HG03342 (cell line): ENCODE data around the gene CTSH.

Source experiments
- ATAC-seq: cut with Tn5 transposase; IDR thresholded peaks from one replicate; pipeline ENCODE4 v1.9.1; 2021; ENCODE audit warnings: mild to moderate bottlenecking, moderate library complexity; ENCODE audit not compliant: unreplicated experiment

Gene CTSH

GRCh38 chr15:78978601-78979179 lies 33.8 kb upstream of the CTSH start:
- no peak for ATAC-seq

DNA sequence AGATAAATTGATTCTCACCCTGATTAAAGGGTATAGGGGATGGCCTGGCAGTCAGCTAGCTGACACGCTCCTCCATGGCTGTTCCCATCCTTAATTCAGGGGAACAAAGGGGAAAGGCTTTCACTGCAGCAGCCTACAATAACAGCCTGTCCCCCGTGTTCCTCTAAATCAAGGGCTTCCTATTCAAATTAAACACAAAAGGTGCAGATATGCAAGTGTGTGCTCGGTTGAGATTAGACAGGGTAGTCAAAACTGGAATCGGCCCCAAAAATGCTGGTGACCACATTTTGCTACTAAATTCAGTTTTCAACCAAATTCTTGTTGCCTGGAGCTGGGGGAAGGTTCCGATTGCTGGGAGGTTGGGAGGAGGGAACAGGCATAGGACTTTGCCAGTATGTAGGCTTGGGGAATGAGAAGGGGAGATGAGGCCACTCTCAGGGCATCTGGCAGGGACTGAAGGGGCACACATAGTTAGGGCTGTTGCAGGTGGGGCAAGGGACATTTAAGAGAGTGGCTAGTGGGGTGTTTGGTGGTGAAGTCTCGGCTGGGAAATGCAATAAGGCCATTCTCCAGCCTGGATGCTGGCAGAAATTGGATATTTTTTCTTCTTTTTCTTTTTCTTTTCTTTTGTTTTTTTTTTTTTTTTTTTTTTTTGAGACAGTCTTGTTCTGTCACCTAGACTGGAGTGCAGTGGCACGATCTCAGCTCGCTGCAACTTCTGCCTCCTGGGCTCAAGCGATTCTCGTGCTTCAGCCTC lies 32.9 kb upstream of the CTSH start:
- ATAC-seq: peak; percentile 20

DNA sequence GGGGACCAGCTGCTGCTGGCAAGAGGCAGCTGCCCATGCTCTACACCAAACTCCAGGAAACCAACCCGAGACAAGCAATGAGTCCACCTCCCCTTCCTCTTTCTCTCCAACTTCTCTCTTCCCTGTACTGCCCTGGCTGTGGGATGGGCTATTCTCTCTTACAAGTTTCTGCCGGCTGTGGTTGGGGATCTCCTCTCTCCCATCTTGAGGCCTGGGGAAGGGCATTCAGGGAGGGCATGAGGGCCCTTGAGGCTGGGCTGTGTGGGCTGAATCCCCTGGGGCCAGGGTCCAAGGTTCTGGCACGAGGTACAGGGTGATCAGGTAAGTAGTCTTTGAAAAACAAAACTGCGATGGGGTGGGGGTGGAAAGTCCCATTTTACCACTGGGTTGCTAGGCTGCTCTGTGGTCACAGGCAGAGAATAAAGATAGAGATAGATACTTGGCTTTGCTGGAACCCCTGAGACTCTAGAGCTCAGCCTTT lies 32.3 kb upstream of the CTSH start:
- peak; percentile 54 for ATAC-seq

- peak; percentile 6 for ATAC-seq
Observed at GRCh38 chr15:78976691-78977090, 31.8 kb upstream of the CTSH start.

DNA sequence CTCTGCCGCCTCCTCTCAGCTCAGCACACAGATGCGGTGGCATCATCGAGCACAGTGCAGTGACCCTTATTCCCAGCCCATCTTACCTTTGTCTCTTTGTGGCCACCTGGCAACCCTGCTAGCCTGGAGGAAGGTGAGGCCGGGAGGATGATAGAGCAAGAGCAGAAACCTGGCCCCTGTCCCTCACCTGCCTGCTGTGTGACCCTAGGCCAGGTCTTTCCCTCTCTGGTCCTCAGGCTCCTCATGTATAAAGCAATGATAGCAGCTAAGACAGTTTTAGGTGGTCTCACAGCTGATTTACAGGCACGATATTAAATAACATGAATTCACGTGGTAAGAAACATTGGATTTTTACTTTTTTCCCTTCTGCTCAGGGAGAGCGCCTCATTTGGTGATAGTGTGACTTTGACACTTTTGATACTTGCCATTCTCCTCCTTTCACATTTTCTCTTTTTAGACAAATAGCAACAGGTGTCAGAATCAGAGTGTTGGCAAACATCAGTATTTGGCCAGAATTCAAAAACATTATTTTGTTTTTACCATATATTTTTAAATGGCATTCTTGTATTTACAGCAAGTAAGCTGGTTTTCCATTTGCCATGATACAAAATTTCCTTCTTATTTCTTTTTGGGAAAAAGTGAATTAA lies 29.5 kb upstream of the CTSH start:
- ATAC-seq: no peak

DNA sequence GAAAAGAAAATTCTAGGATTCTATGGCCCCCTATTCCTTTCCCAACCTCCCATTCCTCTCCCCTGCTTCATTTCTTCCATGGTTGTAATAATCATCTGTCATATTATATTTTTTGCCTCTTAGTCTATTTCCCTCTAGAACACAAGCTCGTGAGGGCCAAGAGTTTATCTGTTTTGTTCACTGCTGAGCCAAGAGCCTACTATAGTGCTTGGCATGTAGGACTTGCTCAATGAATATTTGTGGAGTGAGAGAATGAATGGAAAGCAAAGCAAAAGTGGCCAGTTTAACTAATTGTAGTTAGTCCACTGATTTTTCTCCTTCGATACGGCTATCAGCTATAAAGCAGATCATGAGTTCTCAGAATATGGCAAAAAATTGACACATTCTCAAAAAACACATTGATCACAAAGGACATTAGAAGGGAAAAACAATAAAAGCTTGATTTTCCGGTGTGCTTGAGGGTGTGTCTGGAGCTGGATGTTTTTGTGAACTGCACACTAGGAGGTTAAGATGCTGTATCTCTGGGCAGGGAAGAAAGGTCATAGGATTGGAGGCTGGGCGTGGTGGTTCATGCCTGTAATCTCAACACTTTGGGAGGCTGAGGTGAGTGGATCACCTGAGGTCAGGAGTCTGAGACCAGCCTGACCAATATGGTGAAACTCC lies 25.0 kb upstream of the CTSH start:
- no peak for ATAC-seq

- no peak for ATAC-seq
Observed at GRCh38 chr15:78968539-78969271, 23.9 kb upstream of the CTSH start.

DNA sequence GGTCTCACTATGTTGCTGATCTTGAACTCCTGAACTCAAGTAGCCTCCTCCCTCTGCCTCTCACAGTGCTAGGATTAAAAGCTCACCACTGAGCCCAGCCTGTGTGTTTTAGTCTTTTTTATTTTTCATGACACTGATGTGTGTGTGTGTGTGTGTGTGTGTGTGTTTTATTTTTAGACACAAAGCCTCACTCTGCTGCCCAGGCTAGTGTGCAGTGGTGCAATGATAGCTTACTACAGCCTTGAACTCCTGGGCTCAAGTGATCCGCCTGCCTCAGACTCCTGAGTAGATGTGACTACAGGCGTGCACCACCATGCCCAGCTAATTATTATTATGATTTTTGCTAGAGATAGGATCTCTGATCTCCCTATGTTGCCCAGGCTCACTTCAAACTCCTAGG lies 23.3 kb upstream of the CTSH start:
- no peak for ATAC-seq

DNA sequence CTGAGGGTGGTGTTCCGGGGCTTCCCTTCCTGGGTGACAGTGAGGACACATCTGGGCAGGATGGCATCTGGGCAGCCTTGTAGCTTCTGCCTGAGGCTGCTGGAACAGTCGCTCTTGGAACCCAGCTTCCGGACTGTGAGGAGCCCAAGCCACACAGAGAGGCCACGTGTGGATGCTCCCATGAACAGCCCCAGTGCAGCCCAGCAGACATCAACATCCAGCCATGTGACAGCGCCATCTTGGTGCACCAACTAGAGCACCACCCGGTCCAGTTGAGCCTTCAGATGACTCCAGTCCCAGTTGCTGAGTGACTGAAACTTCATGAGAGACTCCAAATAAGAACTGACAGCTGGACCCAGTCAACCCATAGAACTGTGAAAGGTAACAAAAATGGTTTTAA lies 15.5 kb upstream of the CTSH start:
- ATAC-seq: no peak

- no peak for ATAC-seq
Observed at GRCh38 chr15:78959360-78959759, 14.5 kb upstream of the CTSH start.

GRCh38 chr15:78957416-78958093 lies 12.7 kb upstream of the CTSH start:
- no peak for ATAC-seq

DNA sequence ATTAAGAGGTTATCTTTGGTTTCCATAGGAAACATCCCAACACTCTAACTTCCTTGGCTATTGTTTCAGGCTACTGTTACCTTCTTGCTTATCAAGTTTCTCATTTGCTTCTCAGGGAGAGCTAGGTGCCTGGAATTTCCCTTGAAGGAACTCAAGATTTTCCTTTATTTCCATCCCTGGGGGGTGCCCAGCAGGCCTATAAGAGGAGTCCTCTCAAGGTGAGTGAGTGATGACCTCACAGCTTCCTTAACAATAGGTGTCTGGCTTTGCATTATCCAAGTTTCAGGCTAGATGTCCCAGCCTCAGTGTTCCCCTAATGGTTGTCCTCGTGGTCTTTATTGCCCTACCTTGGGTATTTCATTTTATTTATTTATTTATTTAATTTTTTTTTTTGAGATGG lies 12.1 kb upstream of the CTSH start:
- ATAC-seq: no peak

DNA sequence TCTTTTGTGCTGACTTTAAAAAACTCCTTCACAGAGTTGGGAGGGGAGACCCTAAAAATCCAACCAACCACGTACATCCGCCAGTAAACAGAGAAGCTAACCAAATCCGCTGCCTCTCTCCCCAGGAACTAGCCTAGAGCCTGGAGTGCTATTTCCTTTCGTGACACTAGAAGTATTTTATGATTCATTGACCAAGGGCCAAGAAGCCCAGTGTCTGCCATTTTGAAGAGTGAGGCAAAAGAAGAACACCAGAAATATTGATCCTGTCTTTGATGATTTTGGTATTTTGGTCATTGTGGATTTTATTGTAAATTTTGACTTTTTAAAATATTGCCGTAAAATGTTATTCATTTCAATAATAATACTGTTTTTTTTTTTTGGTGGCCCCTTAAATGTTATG lies 10.5 kb upstream of the CTSH start:
- ATAC-seq: no peak

GRCh38 chr15:78951841-78952238 lies 7.0 kb upstream of the CTSH start:
- ATAC-seq: no peak

DNA sequence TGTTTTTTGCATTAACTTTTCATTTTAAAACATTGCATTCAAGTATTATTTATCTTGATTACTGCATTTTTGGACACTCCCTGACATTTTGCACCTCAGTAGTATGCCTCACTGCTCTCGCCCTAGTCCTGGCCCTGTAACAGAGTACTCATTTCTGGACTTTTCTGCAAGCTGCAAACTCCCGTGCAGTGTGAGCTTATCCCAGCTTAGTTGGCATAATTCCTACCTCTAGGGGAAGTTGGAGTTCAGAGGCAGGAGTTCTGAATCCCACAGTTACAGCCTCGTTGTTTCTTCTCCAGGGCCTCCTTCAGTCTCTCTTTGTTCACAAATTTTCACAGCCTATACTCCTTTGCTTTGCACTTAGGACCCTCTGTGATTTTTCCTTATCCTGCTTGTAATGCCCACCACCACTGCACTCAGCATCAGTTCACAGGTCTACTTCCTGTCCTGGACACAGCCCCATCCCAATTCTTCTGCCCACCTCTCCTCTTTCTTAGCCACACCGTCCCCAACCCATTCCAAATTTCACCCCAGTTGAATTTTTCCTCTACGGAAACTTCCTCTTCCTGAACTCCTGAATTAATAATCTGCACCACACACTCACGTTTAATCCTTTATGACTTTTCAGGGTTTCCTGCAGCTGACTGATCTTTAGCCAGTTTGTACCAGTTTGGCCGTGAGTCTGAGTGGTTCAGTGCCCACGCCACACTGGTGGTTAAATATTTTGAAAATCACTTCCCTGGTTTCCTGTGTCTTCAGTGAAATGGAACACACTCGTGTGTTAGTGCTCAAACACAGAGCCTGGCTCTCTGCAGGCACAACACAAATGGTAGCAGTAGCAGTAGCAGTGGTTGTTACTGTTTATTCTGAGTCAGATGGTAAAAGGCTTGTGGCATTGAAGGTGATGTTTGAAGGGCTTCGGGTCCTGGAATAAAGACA lies 6.3 kb upstream of the CTSH start:
- ATAC-seq: no peak

DNA sequence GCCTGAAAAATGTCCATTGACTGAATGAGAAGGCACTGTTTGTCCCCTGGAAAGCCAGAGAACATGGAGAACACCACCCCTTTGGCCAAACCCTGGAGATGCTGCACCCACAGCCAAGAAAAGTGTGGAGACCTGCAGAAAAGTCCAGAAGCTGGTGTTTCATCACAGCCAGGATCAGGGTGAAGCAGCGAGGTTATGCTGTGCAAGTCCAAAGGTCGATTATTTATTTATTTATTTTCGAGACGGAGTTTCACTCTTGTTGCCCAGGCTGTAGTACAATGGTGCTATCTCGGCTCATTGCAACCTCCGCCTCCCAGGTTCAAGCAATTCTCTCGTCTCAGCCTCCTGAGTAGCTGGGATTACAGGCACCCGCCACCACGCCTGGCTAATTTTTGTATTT lies 5.5 kb upstream of the CTSH start:
- ATAC-seq: no peak

DNA sequence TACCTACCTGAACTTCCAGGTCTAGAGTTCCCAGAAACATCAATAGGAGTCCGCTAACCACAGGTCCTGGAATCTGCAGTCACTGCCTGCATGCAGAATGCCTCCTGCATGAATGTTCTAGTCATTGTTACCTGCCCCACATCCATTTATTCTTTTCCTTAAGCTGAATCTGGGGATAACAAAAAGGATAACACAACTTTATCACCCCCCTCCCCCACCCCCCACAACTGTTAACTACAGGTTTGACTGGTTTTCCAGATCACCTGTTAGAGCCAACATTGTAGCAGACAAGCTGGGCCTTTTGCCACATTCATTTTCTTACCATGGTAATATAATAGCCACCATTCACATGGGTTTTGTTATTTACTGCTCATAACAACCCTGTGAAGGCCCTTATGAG lies 4.6 kb upstream of the CTSH start:
- ATAC-seq: no peak

DNA sequence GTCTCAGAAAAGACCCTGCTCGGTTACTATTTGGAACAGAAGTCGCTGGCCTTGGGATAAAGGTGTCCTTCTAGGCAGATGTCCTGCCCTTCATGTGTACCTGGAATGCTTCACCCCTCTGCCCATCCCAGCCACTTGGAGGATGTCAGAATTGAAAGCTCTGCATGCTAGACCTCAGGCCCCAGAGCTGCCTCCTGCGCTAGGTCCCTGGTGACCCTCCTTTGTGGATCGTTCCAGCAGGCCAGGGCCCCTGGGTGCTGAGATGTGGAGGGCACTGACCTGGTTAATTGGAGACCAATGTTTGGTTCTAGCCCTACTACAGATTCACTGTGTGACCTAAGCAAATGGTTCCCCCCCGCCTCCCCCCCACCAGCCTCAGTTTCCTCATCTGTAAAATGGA lies 2.7 kb upstream of the CTSH start:
- no peak for ATAC-seq

DNA sequence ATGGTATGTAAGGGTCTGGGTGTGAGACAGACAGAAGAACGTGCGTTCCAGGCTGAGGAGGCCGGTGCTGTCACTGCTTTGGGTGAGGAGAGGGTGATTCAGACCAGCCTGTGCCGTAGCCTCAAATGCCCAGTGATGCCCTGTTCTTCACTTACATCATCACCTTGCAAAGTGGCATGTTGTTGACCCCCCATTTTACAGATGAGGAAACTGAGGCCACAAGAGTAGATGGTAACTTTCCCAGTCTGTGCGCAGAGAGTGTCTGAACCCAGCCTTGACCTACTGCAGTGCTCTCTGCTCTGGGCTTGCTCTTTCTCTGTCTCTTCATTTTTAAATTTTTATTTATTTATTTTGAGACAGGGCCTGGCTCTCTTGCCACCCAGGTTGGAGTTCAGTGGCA lies 1.6 kb upstream of the CTSH start:
- no peak for ATAC-seq
